ENCODE results near the gene ZNF30.
"Not testable (repeated sequence)": the region's sequence is repeated elsewhere in the genome, so short reads cannot be mapped to it uniquely, and the experiment has no call there.

The ZNF30 gene

DNA sequence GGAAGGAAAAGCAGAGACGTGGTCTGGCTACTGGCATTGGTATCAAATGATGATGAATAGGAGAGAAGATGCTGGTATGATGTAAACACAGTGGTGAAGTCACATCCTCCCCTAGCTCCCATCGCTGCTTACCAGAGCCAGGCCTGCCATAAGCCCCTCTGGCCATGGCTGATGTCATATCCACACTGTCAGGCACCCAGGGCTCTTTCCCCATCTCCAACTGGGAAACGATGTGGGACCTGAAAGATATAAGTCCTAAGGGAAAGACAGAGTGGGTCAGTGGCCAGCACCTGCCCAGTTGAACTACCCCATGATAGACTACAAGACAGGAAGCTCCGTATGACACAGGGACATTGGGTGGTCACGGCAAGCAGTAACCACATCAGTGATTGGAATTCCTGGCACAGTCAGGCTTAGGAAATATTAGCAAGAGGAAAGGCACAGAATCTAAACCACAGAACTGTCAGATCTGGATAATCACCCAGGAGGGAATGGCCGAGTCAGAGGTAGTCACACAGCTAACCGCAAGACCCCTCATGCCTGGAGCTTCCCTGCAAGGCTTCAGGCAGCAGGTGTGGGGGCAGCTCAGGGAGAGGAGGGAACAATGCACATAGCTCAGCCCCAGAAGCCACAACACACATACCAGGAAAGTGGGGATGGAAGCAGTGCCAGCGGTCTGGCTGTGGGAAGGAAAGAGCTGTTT, 33.6 kb downstream of the ZNF30 start:
- no peak for DNase-seq (ENCODE audit: low read depth)

DNA sequence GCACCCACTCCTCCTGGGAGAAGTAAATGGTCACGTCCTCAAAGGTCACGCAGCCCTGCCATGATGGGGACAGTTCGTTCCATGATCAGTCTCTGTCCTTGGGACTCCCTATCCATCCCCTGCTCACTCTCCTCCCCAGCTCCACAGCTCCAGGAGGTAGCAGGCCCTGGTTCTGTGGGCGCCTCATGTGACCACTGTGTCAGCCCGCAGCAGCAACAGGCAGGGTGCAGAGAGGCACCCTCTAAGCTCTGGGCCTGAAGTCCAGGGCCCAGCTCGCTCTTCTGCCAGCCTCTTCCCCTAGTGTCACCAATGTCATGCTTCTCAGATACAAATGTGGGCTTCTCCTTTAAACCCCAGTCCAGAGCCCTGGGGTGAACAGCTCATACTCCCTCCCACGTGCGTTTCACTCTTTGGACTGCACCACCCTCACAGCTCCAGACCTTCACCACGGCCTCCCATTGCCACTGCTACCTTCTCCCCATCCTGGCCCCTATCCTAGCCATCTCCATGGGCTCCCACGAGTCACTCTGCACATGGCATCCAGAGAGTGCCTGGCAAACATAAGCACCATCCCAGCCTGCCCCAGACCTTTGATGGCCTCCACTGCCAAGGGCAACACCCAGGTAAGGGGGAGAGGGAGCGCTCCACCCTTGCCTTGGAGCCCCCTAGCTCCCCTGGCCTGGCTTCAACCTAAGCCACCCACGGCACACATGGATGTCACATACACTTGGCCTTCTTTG, 34.4 kb downstream of the ZNF30 start:
- no peak for DNase-seq (ENCODE audit: low read depth)

DNA sequence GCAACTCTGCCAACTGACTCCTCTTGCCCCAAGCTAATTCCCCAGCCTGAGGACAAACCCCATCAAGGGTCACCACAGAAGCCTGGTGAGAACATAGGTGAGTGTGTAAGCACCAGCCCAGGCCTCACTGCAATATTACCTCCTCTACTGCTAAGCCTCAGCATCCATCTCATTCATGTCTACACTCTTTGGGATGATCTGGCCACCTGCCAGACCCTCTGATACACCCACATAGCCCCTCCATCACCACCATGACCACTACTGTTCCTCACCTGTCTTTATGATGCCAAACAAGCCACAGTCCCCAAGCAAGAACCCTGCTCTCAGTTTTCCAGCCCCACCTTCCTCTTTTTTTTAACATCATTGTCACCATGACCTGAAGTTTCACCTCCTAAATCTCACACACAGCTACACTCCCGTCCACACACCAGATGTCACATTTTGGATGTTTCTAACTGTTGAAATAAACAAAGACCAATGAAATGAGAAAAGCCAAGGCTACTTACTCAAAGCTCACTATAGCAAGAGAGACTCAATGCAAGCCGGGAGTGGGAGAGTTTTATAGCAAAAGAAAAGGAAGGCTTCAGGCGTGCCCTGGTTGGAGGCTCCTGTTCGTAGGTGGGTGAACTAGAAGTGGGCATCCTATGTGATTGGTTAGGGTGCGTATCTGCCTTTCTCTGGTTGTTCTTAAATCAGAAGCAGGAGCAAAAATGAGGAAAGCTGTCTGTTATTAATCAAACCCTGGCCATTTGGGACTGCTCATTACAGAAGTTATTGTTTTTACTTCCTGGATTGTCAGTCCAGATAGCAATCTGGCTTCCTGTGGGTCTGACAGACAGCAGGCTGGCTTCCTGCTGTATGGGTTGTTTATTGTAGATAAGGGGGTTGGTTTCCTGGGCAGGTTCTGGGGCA, 35.3 kb downstream of the ZNF30 start:
- DNase-seq (ENCODE audit: low read depth), result no peak

DNA sequence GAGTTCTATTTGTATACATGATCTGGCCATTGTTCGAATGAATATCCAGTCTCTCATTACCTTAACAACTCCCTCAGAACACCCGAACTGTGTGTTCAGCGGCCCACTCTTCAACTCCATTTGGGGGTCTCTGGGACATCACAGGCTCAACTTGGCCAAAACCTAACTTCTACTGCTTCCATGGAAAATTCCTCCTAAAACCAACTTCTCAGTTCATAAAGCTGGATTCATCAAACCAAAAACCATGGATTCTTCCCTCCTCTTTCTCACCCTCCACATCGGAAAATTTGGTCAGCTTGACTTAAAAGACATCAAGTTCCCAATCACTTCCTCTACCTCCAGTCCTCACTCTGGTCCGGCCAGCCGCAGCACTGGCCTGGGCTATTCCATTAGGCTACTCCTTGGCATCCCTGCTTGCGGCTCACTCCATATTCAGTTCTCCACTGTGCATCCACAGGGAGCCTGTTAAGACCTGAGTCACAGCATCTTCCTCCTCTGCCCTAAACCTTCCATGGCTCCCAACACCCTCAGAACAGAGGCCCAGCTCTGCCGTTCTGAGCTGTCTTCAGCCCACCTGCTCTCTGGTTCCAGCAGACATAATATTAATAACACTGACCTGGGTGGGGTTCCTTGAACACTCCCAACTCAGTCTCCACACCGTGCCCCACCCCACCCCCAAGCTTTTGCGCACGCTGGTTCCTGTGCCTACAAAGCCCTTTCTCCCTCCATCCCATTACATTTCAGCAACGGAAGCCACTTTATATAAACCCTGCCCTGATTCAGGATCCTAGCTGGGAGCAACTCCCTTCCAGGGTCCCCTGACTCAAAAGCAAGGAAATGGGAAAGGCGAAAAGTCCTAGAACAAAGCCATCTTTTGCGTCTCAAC, 36.2 kb downstream of the ZNF30 start:
- no peak for DNase-seq (ENCODE audit: low read depth)

DNA sequence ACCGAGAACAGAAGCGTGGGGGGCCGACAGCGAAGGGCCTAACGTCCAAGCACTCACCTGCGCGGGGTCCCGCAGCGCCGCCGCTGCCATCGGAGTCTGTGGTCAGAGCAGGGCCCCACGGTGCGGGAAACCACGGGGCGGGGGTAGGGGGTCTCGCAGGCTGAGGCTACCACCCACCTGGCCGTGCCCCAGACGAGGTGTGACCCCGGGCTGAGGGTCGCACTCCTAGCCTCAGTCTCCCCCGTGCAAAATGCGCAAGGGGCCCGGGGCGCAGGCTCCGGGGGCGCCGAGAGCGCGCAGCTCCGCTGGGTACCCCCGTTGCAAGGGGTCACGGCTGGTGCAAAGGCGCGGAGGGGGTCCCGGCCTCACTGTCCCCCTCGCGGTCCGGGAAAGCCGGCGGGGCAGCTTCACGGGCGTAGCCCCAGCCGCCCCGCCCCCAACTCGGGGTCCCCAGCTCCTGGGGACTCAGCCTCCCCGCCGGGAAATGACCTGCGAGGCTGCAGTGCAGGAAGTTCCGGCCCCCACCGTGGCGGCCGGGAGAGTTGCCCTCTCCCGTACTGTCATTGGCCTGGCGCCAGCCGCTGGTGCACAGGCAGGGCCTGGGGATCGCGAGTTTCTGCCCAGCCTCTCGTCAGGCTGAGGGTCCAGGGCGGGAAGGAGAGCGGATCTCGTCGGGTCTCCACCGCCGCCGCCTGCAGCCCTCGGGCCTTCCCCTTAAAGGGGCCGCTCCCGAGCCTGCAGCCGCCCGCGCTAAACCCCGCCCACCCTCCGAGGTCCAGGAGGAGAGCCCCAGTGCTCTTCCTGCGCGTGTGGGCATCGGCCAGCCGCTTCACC, 37.1 kb downstream of the ZNF30 start, which contains the start of gene ZNF792:
Gene ZNF792, minus strand, starts transcription at position 657 of the 834 bp plus-strand sequence. Its CDS starts 567 bp downstream, at position 90.
- peak; percentile 21 for DNase-seq (ENCODE audit: low read depth)

DNA sequence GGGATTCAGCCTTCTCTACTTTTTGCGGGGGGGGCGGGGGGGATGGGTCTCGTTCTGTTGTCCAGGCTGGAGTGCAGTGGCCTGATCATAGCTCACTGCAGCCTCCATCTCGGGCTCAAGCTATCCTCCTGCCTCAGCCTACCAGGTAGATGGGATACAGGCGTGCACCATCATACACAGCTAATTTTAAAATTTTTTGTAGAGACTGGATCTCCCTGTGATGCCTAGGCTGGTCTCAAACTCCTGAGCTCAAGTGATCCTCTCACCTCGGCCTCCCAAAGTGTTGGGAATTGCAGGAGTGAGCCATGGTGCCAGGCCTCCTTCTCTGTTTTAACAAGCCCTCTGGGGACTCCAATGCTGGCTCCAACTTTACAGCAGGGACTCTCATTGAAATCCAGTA, 37.9 kb downstream of the ZNF30 start:
- no peak for DNase-seq (ENCODE audit: low read depth)

DNA sequence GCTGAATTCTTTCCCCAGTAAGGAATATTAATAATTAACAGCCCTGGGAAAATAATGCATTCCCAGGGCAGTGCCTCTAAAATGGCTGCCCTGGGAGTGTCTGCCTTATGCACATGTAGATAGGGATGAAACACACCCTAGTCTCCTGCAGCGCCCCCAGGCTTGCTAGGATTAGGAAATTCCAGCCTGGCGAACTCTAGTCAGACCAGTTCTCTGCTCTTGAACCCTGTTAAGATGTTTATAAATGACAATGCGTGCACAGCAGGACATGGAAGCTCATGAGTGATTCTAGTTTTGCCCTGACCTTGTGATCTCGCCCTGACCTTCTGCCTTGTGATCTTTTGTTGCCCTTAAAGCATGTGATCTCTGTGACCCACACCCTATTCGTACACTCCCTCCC, 38.8 kb downstream of the ZNF30 start:
- not testable (repeated sequence) for DNase-seq (ENCODE audit: low read depth)

DNA sequence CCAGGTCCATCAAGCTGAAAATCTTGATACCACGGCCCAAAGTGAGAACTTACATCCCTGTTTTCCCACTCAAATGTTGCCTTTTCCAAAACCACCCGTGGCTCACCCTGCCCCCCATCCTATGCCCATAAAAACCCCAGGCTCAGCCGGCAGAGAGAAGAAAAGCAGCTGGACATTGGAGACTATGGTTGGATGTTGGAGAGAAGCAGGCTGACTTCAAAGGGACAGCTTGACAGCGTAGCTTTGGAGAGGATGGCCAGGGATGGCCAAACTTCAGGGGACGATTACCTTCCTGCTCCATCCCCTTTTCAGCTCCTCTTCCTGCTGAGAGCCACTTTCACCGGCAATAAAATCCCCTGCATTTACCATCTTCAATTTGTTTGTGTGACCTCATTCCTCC, 40.8 kb downstream of the ZNF30 start:
- no peak for DNase-seq (ENCODE audit: low read depth)

DNA sequence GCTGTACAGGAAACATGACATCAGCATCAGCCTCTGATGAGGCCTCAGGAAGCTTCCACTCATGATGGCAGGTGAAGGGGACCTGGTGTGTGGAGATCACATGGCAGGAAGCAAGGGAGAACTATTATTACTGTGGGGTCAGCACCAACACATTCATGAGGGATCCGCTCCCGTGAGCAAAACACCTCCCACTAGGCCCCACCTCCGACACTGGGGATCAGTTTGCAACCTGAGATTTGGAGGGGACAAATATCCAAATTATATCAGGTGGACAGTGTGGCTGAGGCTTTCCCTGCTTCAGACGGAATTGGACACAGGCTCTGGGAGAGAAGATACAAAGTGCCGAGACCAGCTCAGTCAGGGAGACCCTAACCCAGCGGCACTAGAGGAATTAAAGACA, 43.0 kb downstream of the ZNF30 start:
- no peak for DNase-seq (ENCODE audit: low read depth)

DNA sequence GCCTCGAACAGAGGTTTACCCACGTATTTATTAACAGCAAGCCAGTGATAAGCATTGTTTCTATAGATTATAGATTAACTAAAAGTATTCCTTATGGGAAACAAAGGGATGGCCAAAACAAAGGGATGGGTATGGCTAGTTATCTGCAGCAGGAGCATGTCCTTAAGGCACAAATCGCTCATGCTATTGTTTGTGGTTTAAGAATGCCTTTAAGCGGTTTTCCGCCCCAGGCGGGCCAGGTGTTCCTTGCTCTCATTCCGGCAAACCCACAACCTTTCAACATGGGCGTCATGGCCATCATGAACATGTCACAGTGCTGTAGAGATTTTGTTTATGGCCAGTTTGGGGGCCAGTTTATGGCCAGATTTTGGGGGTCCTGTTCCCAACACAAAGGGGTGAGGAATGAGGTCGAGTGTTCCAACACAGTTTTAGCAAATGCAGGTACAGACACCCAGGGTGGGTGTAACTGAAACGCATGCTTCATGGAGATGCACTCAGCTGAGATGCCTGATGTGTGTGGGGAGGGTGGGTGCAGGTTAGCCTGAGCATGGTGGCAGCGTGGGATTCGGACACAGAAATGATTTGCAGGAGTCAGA, 43.6 kb downstream of the ZNF30 start:
- DNase-seq (ENCODE audit: low read depth), result not testable (repeated sequence)

DNA sequence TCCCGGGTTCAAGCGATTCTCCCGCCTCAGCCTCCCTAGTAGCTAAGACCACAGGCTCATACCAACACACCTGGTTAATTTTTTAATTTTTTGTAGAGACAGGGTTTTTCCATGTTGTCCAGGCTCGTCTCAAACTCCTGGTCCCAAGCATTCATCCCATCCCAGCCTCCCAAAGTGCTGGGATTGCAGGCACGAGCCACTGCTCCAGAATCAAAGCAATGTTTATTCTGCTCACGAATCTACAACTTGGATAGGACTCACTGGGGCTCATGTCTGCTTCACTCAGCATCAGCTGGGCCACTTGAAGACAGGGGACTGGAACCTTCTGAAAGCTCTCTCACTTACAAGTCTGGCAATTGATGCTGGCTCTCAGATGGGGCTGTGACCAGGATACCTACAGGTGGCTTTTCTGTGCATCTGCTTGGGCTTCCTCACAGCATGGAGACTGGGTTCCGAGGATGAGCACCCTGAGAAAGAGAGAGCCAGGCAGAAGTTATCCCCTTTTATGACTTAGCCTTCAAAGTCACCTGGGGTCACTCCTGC, 45.5 kb downstream of the ZNF30 start:
- DNase-seq (ENCODE audit: low read depth), result no peak

DNA sequence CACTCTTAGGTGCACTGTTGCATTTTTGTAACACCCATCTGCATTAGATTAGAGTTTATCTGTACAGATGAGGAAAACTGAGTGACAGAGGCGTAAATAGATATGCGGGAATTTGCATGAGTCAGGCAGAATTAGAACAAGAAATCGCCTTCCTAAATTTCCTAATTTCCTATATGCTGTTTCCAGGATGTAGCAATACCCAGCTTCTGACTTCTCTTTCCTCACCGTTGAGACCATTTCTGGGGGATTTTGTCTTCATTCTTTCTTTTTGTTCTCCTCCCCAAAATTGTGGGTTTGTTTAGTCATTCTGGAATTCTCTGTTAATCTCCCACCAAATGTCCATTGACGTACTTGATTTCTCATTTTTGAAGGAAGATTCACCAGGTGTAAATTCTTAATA, 47.9 kb downstream of the ZNF30 start:
- no peak for DNase-seq (ENCODE audit: low read depth)

DNA sequence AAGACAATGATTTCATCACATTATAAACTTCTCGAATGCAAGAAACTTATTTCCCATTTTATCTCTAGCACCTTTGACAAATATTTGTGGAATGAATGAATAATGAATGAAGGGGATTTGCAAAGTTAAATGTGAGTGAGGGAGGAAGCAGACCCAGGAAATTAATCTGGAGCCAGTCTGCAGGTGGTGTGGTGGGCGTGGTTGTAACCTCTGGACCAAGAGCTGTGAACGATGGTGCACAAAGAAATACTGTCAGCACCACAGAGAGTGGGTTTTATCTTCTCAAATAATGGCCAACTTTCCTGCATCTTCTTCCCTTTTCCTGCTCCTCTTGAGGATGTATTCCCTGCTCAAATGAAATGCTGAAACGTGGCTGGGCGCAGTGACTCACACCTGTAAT, 48.4 kb downstream of the ZNF30 start:
- DNase-seq (ENCODE audit: low read depth), result no peak

DNA sequence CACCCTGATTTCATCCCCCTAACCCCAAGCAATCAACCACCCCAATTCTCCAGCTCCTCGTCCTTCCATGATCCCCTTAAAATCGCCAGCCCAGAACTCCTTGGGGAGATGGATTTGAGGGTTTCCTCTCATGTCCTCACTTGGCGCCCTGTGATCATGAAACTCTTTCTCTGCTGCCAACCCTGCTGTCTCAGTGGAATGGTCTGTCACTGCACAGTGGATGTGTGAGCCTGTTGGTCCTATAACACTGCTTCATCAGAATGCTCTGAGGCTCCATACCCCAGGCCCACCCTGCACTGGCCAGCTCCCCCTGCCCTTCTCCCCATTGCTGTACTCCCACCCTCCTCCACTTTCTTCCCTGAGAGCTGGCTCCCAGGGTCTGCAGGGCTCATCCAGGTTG, 49.9 kb downstream of the ZNF30 start:
- no peak for DNase-seq (ENCODE audit: low read depth)

DNA sequence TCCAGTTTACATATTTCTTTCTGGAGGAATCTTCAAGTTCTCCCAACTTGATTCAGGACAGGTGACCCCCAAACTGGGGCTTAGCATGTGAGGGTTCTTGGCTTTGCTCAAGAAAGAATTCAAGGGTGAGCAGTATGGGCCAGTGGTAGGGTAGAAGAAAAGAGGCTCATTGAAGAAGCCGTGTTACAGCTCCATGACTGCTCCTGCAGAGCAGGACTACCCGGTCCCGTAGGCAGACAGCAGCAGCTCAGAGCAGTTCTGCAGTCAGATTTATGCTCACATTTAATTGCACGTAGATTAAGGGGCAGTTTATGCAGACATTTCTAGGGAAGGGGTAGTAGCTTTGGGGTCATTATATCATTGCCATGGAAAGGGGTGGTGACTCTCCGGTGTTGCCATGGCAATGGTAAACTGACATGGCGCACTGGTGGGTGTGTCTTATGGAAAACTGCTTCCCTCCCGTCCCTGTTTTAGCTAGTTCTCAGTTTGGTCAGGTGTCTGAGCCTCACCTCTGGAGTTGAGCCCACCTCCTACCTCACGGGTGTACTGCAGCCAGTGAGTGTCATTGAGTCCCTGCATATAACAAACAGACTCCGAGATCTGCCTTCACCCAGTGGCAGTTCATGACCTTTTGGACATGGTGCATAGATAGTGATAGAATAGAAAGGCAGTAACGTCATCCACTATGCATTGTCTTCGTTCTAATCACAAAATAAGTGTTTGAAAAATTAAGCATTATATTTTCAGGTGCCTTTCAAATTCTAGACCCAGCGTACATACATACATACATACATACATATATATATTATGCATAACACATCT, 53.3 kb downstream of the ZNF30 start:
- no peak for DNase-seq (ENCODE audit: low read depth)

DNA sequence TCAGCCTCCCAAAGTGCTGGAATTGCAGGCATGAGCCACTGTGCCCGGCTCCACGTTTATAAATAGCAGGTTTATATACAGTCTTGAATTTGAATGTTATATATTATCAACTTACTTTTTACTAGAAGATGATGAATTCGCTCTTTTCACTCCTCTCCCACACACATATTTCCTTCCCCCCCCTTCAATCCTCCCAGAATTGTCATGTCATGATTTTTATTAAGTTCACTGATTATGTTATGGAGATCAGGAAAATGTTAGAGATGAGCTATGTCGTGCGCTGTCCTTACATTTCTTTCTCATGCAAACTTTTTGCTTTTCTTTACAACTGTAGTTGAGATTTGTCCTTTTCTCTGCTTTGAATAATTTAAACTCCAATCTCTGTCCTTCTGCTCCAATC, 55.6 kb downstream of the ZNF30 start:
- no peak for DNase-seq (ENCODE audit: low read depth)

DNA sequence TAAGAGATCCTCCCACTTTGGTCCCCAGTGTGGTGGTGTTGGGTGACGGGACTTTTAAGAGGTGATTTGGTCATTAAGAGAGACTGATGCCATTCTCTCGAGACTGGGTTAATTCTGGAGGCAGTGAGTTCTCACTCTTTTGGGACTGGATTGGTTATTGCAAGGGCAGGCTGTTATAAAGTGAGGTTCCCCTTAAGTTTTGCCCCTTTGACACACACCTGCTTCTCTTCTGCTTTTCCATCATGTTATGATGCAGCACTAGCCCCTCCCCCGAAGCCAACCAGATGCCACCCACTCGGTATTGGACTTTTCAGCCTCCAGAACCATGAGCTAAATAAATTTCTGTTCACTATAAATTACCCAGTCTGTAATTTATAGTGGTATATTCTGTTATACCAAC, 57.1 kb downstream of the ZNF30 start:
- DNase-seq (ENCODE audit: low read depth), result no peak

DNA sequence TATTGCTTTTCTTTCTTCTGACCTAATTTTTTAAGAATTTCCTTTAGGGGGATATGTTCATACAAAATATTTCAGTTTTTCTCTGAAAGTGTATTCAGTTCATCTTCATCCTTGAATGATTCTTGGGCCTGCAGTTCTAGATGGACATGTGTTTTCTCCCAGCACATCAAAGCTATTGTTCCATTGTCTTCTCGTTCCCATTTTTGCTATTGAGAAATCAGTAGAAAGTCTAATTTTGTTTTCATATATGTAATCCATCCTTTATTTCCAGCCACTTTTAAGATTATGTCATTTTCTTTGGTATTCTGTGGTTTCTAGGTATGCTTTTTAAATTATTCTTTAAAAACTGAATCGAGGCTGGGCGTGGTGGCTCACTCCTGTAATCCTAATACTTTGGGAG, 57.6 kb downstream of the ZNF30 start:
- no peak for DNase-seq (ENCODE audit: low read depth)

Data from stimulated activated CD8-positive, alpha-beta memory T cell treated with anti-CD3 and anti-CD28 coated beads, Interleukin-12 subunit alpha, Interleukin-12 subunit beta, amount 100 ng/mL, for 4 hours (primary cell).